ENCODE results near the gene SH3D19. TPM values are rescaled to one million over a fixed set of nuclear protein-coding genes. Genes with fewer than 3 reads are reported as not detected.

The SH3D19 gene
- total RNA-seq, 1 donor from 2014 or later, result 39.3 TPM

DNA sequence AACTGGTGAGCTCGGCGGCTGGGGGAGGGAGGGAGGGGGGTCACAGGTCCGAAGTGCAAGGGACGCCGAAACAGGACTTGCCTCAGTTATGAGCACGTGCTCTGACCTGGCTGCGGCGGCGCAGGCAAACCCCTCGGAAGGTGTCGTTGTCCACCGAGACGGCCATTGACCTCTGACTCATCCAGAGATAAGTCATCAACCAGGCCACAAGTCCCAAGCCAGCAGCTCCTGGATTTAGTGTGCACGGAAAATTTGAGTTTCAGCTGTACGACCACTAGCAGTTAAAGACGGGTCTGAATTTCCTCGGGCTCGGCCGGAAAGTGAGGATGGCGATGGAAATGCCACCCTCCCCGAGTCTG lies 674 bp downstream of the SH3D19 start:
- Histone ChIP-seq H4K20me1 (ENCODE audit: low read depth) (peaks cover 15% of the 10 kb centered on the region), H3K36me3 (no peaks in the 10 kb centered on the region), H3K9ac (peak overlapping the region; percentile 22), H2AFZ (replicated peaks) (no peak overlapping the region), H3K27ac (peak overlapping the region; percentile 92), H3F3A (ENCODE audit: low read depth) (peaks cover 29% of the 10 kb centered on the region), H3K79me2 (ENCODE audit: low read depth) (peaks cover 45% of the 10 kb centered on the region), H3K4me2 (peak overlapping the region; percentile 91), H3K9me3 (ENCODE audit: low read depth) (no peaks in the 10 kb centered on the region), H3K4me3 (peak overlapping the region; percentile 72), H3K4me1 (peaks cover 32% of the 10 kb centered on the region), H3K27me3 (peaks cover 6% of the 10 kb centered on the region)
- TF ChIP-seq, protein P1, sequence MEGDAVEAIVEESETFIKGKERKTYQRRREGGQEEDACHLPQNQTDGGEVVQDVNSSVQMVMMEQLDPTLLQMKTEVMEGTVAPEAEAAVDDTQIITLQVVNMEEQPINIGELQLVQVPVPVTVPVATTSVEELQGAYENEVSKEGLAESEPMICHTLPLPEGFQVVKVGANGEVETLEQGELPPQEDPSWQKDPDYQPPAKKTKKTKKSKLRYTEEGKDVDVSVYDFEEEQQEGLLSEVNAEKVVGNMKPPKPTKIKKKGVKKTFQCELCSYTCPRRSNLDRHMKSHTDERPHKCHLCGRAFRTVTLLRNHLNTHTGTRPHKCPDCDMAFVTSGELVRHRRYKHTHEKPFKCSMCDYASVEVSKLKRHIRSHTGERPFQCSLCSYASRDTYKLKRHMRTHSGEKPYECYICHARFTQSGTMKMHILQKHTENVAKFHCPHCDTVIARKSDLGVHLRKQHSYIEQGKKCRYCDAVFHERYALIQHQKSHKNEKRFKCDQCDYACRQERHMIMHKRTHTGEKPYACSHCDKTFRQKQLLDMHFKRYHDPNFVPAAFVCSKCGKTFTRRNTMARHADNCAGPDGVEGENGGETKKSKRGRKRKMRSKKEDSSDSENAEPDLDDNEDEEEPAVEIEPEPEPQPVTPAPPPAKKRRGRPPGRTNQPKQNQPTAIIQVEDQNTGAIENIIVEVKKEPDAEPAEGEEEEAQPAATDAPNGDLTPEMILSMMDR (IDR thresholded peaks at IDR 0.05), result no peak
- TF ChIP-seq EZH2phosphoT487 (IDR thresholded peaks at IDR 0.05) (no peak), EZH2 (IDR thresholded peaks at IDR 0.05) (no peak)
- Mint-ChIP-seq H3K27me3 (ENCODE audit: insufficient read depth, low read depth) (no peaks in the 10 kb centered on the region), H3K4me1 (peaks cover 35% of the 10 kb centered on the region), H3K36me3 (peaks cover 6% of the 10 kb centered on the region), H3K9me3 (peaks cover 4% of the 10 kb centered on the region), H3K4me3 (peak overlapping the region; percentile 85), H3K27ac (peak overlapping the region; percentile 94)
- peak; percentile 79 for DNase-seq (ENCODE audit: low spot score)

DNA sequence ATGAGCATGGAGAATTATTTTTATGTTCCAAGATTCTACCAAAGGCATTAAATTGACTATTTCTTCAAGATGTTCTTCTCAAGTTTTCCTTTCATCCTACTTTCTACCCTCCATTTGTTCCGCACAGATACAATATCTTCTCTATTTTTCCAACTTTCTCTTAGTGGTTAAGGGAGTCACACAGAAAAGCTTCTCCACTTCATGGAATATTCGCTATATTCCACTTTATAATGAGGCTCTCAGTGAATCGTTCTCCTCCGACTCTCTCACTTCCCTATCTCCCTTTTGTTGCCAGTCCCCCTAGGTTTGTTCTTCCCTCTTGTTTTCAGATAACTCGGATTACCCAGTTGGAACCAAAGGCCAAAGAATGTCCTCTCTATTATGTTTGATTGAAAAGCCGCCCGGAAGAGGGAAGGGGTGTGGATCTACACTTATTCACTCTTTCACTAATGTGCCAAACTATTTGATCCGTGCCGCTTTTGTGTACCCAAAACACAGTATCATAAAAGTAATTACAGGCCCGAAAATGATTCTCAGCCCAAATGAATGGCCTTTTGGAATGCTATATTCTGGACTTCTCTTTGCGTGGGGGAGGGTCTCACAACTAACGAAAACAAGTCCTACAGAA lies 1.2 kb downstream of the SH3D19 start:
- Histone ChIP-seq H3K4me3 (peak overlapping the region; percentile 72), H3K4me1 (peaks cover 32% of the 10 kb centered on the region), H3K27ac (peak overlapping the region; percentile 92), H3K79me2 (ENCODE audit: low read depth) (peaks cover 50% of the 10 kb centered on the region), H3K9ac (peak overlapping the region; percentile 5), H3K27me3 (peaks cover 6% of the 10 kb centered on the region), H3K36me3 (no peaks in the 10 kb centered on the region), H3F3A (ENCODE audit: low read depth) (peaks cover 29% of the 10 kb centered on the region), H3K9me3 (ENCODE audit: low read depth) (no peaks in the 10 kb centered on the region), H3K4me2 (peak overlapping the region; percentile 91), H2AFZ (replicated peaks) (no peak overlapping the region), H4K20me1 (ENCODE audit: low read depth) (peaks cover 16% of the 10 kb centered on the region)
- peak overlapping the region; percentile 94 for H3K27ac Mint-ChIP-seq
- TF ChIP-seq EZH2phosphoT487 (IDR thresholded peaks at IDR 0.05), result no peak
- TF ChIP-seq EZH2 (IDR thresholded peaks at IDR 0.05), result no peak
- TF ChIP-seq, protein P1 (IDR thresholded peaks at IDR 0.05), result no peak
- peaks cover 35% of the 10 kb centered on the region for H3K4me1 Mint-ChIP-seq
- peaks cover 4% of the 10 kb centered on the region for H3K9me3 Mint-ChIP-seq
- DNase-seq (ENCODE audit: low spot score), result peak; percentile 89
- no peaks in the 10 kb centered on the region for H3K27me3 Mint-ChIP-seq (ENCODE audit: insufficient read depth, low read depth)
- H3K4me3 Mint-ChIP-seq, result peak overlapping the region; percentile 85
- peaks cover 11% of the 10 kb centered on the region for H3K36me3 Mint-ChIP-seq

DNA sequence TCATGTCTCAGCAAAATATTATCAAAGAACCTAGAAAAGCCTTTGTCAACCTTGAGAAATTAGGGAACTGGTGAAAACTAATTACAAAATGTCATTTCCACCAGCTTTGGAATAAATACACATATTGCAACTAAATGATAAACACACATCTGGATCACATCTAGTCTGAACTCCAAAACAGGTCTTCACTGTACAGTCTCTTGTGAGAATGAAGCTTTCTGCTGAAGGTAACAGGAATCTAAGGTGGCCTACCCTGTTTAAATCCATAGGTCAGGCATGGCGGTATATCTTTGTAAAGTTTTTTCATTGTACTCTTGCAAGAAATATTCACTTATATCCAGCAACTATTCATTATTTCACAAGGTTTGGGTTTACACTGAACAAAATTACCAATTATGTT lies 1.7 kb downstream of the SH3D19 start:
- H3K27me3 Mint-ChIP-seq (ENCODE audit: insufficient read depth, low read depth), result no peaks in the 10 kb centered on the region
- peak overlapping the region; percentile 72 for H3K4me3 ChIP-seq
- H3K4me1 Mint-ChIP-seq, result peaks cover 35% of the 10 kb centered on the region
- H3K4me1 ChIP-seq, result peaks cover 32% of the 10 kb centered on the region
- H3K36me3 Mint-ChIP-seq, result peaks cover 11% of the 10 kb centered on the region
- peaks cover 4% of the 10 kb centered on the region for H3K9me3 Mint-ChIP-seq
- peaks cover 20% of the 10 kb centered on the region for H4K20me1 ChIP-seq (ENCODE audit: low read depth)
- no peak overlapping the region for H2AFZ ChIP-seq (replicated peaks)
- TF ChIP-seq, protein P1 (IDR thresholded peaks at IDR 0.05), result no peak
- TF ChIP-seq EZH2 (IDR thresholded peaks at IDR 0.05), result no peak
- no peak for TF ChIP-seq EZH2phosphoT487 (IDR thresholded peaks at IDR 0.05)
- peak overlapping the region; percentile 5 for H3K9ac ChIP-seq
- H3K27me3 ChIP-seq, result peaks cover 6% of the 10 kb centered on the region
- peak overlapping the region; percentile 91 for H3K4me2 ChIP-seq
- H3K27ac Mint-ChIP-seq, result peak overlapping the region; percentile 74
- peaks cover 29% of the 10 kb centered on the region for H3F3A ChIP-seq (ENCODE audit: low read depth)
- H3K27ac ChIP-seq, result peak overlapping the region; percentile 92
- peak overlapping the region; percentile 85 for H3K4me3 Mint-ChIP-seq
- H3K36me3 ChIP-seq, result no peaks in the 10 kb centered on the region
- no peak for DNase-seq (ENCODE audit: low spot score)
- H3K9me3 ChIP-seq (ENCODE audit: low read depth), result no peaks in the 10 kb centered on the region
- H3K79me2 ChIP-seq (ENCODE audit: low read depth), result peaks cover 55% of the 10 kb centered on the region
